Activated CD4-positive, alpha-beta T cell treated with anti-CD3 and anti-CD28 coated beads for 24 hours (primary cell): ENCODE data around the gene FRMD1.

ENCODE experiments used
- DNase-seq, 2 donors: peaks; one replicate each; pipeline ENCODE4 v3.0.0-alpha.2; 2020; ENCODE audit warnings: low read depth in 2 of 2

Gene FRMD1

DNA sequence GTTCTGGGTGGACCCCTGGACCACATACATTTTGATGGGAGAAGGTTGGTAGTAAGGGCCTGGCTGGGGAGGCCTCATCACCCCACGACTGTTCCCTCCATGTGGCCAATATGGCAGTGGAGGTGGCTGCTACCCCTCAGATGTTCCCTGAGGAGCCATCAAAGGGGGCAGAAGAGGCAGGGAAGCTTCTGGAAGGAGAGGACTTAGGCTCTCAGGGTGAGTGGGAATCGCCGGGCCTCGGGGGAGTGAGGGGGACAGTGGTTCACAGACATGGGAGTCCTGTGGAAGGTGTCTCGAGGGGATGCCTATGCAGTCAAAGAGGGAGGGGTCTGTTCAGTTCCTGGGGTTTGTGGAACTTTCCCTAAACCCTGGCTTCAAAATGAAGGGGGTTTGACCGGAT, 32.9 kb upstream of the FRMD1 start:
- no peak for DNase-seq

DNA sequence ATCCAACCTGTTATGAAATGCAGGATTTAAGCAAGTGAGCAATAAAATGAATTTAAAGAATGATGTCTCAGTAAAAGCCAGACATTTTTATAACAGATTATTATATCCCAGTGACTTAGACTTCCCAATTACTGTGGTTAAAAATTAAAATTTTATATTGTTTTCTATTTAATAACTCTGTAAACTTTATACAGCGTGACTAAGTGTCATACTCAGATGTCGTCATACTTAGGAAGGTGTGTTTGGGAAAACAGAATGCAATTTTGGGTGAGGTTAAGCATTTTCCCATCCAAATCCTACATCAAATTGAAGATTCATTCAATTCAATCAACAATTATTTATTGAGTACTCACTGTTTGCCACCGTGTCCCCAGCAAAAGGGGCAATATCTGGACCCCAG, 31.4 kb upstream of the FRMD1 start:
- DNase-seq: no peak

DNA sequence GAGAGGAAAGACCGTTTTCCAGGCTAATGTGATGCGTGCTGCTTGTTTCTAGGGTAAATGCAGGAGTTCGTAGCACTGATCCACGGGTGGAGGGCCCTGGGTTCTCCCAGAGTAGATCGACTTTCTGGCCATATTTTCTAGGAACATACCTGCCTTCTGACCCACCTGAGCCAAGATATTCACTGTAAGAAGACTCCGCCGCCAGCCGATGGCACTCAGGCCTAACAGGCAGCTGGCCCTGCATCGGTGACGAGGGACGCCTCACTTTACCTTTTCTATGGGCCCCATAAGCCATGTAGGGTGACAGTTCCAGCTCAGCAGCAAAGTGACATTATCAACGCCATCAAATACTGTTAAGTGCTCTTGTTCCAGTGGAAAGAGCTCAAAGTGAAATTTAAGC, 30.2 kb upstream of the FRMD1 start:
- DNase-seq: no peak

DNA sequence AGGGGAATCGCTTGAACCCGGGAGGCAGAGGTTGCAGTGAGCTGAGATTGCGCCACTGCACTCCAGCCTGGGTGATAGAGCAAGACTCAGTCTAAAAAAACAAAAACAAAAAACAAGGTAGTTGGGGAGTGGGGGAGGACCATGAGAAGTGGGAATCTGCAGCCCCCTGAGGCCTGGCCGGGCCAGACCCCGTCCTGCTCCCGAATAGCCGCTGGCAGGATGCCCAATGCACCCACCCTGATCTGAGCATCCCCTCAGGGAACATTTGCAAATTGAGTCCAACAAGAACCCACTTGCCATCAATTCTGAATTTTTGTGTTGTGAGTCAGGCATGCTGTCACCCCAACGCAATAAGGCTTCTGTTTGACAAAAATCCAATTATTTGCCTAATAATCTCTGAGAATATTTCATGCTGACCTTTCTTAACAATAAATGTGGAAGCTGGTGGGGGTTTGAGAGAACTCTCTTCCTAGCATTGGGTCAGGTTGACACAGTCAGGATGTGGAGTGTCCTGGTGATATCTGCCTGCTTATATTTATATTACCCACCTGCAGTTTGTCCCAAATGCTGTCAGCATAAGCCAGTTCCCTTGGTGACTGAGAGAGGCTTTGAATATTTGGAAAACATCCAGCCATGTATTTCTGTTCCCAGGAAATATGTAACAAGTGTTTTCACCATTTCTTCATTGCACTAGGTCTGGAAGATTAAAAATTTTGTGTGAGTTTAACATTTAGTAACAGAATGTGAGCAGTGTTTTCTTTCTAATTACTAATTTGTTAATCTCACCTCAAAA, 28.4 kb upstream of the FRMD1 start:
- DNase-seq: no peak

DNA sequence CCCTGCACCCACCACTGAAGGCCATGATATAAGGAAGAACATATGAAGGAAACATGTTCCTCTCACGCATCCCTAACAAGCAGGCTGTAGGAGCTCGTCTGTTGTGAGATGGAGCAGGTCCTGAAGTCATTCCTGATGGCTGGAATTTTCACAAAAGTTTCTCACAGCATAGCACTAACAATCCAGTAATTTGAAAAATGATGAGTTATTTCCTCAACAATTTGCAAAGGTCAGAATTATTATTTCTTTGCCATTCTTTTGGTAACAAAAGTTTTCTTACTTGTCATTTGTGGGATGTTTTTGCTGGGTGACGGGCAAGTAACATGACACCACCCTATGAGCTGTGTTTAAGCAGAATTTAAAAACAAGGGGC, 27.6 kb upstream of the FRMD1 start:
- no peak for DNase-seq

DNA sequence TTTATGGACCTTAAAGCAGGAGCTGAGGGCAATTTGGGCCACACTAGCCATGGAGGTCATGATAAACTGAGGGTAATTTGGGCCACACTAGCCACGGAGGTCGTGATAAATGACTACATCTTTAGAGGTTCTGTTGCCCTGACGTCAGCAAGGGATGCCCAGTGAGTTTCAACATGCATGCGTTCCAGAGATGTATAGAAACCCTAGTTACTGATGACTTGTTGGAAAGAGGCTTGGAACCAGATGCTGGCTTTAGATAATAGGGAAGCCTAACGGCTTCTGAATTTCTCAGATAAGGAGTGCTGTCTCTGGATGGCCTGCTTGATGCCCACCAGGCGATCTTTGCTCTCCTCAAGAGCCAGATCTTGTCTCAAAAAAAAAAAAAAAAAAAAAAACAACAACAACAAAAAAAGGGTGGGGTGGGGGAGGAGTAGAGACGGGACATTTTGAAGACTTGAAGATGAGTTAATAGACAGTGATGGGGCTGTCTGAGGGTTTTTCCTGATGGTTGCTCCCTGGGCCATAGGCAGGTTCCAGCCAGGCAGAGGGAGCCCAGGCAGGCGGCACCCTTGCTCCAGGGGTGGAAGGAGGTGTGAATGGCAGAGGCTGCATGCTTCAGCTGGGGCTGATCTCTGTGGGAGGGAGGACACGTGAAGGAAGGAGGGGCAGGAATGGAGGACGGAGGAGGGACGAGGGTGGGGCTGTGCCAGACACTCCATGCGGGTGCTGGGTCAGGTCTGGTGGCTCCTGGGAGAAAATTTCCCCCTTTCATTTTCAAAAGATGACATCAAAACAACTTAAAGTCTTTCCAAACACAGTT, 27.0 kb upstream of the FRMD1 start:
- no peak for DNase-seq

DNA sequence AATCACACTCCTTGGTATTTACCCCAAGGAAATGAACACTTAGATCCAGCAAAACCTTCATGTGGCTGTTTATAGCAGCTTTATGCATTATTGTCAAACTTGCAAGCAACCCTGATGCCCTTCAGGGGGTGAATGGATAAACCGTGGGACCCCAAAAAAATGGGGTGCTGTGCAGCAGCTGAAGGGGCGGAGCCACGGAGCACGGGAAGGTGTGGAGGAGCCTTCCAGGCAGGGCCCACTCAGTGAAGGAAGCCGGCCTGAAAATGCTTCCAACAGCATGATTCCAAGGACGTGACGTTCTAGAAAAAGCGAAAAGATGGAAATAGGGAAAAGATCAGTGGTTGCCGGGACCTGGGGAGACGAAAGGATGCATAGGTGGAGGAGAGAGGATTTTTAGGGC, 25.6 kb upstream of the FRMD1 start:
- DNase-seq: no peak

DNA sequence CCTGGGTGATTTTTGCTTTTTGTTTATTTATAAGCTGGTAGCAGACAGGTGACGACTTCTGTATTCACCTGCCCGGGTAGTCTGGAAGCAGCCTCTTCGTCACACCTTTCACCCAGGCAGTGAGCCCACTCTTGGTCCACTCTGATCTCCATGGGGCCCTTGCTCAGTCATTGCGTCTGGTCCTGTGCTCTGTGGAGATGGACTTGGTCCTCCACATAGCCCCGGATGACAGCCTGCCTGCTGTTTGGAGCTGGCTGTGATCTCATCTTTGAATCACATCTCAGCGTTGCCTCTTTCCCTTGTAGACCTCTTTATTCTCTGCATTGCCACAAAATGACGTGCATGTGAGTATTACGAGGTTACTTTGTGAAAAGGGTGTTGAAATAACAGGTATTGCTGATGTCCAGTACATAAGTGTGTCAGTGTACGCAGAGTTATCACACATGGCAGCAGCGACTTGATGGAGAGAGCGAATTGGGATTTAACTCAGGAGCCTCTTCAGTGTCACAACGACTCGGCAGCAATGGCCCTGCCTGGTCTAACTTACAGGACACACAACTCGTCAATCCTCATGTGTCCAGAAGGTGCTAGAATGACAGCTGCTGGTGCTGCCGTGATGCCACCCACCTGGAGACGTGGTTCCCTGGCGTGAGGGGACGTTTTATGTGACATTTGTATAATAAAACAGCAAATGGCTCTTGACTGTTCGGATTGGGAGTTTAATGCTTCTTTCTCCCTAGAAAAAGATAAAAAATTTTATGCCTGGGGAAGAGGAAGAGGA, 24.2 kb upstream of the FRMD1 start:
- no peak for DNase-seq

DNA sequence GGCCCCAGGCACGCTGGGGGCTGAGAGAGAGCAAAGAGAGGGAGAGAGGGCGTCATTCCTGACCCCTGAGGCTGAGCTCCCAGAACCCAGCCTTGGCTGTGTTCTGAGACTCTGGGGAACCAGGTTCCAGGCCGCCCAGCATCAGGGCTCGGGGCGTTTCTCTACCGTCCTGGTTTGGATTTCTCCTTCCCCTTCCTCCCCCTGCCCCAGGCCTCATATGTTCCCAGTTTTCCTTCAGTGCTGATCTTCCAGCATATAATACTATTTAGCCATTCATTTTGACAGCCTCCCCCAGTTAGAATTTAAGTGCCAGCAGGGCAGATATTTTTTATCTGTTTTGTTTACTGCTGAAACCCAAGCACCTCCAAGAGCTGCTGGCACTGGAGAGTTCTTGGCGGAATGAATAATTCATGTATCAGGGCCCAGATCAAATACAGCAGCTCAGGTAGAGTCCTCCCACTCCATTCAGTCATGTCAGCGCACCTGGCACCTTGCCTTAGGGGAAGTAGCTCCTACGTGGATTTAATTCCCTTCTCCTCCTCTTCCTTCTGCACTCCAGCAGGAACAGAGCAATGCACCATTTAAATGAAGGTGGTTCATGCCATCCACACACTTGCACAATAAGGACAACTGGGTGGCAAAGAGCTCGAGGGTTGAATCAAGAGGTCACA, 23.4 kb upstream of the FRMD1 start:
- DNase-seq: no peak

DNA sequence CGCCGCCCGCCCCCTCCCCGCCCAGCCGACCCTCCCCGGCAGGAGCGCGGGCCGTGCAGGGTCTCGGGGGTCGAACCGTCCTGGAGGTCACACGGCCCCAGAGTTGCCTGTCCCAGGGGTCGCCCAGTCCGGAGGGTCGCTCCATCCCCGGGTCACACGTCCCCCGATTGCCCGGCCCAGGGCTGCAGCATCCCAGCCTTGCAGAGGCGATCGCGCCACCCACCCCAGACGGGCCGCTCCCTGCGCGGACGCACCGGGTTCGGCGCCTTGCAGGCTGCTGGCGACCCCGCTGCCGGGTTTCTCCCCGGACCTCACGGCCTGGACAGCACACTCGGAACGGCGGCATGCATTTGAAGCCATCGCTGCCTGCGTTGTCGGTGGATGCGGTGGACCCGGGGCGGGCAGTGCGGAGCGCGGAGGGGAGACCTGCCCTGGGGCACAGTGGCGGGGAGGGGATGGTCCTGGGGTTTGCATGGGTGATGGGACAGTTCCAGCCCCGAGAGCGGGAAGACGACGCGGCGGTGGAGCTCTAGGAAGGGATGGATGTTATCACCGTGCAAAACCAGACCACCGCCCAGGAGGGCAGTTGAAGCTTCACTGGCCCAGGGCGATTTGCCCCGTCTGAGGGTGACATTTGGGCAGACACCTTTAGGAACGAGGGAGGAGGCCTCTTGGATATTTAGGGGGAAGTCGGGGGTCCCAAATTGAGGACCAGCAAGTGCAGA, 22.7 kb upstream of the FRMD1 start:
- DNase-seq: no peak

DNA sequence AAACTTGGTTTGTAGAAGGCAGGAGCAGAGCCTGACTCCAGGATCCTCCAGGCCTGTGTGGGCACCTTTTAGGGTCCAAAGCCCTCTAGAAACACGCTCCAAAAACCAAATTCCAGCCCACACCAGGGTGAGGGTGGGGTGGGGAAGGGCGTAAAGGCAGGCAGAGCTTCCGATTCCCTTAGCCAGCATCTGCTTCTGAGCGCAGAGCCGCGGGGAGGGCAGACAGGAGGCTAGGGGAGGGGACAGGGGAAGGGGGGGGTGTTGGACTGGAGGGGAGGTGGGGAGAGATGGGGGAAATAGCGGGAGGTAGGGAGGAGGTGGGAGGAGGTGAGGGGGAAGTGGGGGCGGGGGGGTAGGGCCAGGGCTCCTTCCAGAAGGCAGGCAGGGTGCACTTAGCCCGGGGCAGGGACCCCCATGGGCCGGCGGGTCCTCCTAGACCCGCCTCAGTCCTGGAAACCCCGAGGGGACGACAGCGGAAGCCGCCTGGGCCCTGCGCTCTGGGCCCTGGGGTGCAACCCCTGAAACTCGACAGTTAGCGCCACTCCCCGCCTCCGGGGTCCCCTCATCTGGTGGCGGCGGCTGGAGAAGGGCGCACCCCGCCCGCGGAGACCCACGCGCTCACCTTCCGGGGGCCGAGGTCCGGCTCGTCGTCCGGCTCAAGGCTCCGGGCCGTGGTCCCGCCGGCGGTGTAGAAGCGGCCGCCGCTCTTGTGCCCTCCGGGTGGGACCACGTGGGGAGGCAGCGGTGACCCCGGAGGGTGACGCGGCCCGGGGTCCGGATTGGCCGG, 22.0 kb upstream of the FRMD1 start:
- DNase-seq: no peak

DNA sequence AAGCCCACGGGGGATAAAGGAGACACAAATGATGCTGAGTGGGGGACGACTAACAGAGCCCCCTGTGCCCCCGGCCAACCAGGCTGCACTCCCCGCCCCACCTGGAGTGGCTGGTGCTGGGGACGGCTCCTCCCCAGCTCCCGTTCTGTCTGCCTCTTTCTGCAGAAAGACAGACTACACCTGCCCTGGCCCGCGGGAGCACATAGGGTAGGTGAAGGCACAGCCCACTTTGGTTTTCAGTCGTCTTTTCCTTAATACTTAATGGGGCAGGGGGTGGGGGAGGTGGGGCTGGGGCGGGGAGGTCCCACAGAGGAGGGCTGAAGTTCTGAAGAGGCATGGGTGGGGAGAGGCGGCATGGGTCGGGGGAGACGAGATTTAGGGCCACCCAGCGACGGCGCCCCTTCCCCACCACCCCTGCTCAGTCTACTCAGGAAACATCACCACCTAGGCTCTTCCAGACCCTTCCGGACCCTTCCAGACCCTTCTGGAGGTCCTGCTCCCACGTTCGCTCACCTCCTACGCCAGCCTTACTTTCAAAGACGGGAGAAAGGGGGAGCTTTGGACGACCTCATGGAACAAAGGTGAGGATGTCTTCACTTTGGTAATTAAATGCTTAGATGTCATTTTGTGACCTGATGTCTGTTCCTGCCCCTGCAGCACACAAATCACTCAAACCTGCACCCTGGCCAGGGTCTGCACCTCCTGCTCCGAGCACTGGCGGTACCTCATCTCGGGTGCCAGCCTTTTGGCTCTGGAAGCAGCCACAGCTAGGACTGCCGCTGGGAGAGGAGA, 21.2 kb upstream of the FRMD1 start:
- DNase-seq: no peak

DNA sequence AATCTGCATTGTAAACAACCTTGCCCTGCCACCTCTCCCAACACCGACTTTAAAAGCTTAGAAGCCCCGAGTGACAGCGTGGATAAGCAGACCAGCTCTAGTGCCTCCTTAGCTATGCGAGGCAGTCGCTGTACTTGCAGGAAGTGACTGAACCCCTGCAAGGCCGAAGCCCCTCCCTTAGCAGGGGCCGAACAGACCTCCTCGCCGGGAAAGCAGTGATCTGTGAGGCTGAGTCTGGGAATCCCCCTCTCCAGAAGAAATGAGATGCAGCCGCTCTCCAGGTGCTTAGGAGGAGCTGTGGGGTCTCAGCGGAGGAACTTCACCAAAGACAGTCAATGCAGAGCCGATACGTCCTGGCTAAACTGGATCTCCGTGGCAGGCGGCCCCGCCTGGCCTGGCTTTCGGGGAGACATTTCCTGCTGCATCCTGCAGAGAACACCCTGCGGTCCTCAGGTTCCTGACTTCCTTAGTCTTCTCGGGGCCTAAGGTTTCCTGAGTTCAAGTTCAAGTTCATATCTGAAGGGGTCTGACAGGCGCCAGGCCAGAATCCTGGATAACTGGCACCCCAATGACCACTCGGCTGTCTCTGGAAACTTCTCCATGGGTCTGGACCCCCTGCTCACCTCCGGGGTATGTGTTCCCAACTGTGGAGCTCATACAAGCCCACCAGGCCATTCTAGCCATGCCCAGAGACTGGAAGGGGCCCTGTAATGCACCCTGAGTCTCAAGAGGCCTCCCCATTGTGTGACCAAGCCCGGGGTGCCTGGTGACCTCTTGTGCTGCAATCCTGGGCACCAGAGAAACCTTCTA, 20.4 kb upstream of the FRMD1 start:
- DNase-seq: no peak

DNA sequence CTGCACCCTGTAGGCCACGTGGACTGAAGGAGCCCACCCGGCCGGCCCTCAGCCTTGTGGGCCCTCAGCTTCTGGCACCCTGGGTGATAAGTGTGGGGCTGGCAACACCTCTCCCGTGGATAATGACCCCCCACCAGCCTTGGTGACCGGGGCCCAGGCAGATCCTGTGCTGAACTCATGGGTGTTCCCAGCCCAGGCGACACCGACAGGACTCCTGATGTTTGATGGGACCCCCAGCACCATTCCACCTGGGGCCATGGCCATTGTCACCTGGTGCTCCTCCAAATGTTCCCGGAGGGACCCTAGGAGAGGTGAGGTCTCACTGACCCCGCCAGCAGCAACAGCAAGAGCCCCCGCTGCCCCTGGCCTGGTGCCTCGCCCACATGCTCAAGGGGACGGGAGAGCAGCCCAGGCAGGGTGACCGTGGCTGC, 19.4 kb upstream of the FRMD1 start:
- no peak for DNase-seq

DNA sequence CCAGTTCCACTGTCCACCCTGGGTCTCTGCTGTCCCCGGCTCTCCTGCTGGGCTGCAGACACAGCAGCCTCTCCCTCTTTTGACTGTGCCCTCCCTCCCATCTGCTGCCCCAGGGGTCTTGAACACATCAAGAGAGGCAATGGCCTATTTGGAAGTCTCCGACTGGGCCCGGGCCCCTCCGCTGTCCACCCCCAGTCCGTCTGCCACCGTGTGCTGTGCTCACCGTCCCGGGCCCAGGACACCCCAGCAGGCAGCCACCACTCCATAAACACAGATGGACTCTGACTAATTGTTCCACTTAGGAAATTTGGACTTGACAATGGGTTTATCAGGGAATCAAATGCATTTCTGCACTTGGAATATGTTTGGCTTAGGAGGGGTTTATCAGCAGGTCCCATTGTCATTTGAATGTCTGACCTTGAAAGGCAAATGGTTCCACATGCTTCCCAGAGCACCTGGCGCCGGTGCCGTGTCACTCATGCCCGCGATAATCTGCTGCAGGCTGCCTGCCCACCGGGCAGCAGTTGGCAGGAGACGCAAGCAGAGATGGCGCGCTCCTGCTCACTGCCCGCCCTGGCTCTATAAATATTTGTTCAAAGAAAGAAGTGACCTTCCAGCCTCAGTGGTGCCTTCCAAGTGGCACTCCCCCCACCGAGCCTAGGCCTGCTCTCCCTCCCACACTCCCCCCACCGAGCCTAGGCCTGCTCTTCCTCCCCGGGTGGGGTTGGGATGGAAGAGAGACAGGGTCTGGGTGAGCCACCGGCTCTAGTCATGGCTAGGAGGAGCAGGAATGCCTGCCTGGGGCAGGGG, 18.8 kb upstream of the FRMD1 start:
- DNase-seq: no peak

DNA sequence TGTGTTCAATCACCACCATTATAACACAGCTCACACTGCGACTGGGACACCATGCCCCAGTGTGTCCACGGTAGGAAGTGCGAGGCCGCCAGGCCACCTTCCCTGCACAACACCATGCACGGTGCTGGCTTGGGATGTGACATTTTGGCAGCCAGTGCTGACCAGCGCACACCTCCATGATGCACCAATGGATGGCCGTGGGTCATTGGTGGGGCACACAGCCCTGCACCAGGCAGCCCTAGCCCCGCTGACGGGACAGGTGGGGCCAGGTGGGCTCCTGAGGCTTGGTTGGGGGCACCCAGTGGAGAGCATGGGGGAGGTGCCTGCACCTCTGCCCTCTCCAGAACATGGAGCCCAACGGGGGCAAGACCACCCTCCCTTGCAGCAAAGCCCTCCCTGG, 18.2 kb upstream of the FRMD1 start:
- no peak for DNase-seq

DNA sequence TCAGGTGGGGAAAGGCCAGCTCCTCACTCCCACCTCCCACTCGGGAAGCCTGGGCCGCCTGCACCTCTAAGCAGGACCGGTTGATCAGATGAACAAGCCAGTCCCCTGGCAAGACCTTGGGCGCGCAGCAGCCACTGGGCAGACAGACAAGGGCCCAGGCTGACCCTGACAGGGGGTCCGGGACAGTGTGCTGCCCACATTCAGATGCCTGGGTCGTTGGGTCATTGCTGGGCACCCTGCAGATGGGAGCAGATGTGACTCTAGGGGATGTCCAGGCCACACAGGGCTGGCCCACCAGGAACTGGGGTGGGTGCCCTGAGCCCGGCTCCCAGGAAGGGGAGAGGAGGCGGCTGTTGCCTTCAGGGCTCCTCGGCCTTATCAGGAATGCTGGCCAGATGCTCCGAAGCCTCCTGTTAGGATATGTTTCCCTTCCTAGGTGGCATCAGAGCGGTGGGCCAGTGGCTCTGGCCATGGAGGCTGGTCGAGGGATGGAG, 17.3 kb upstream of the FRMD1 start:
- DNase-seq: no peak
